ENCODE measurements around the gene MSL1. TPM values are rescaled to one million over a fixed set of nuclear protein-coding genes. Genes with fewer than 3 reads are reported as not detected.
A peak's percentile ranks its signal among the peaks of the same experiment; 100 is the strongest.

The MSL1 gene
- total and polyA plus RNA-seq, 8 donors: 29.3 to 322 (median 68.4) TPM

GRCh38 chr17:40097931-40098845 is 23.6 kb upstream of the MSL1 start:
- Histone ChIP-seq H3K27ac (peak overlapping the region; percentile 91 to 98 (median 97)), H3K36me3 (peaks cover 35 to 43% (median 42%) of the 10 kb centered on the region in 4 donors), H3K9me3 (no peaks in the 10 kb centered on the region), H3K4me1 (peaks cover 81 to 90% (median 86%) of the 10 kb centered on the region in 4 donors), H3K4me3 (peak overlapping the region; percentile 64 to 82 (median 70)), H3K27me3 (no peaks in the 10 kb centered on the region)
- WGBS, 5 donors: 13 to 27% (median 16%) methylated on average over 6 to 9 of the region's 9 CpGs
- TF ChIP-seq POLR2AphosphoS5 (IDR thresholded peaks at IDR 0.05): peak; percentile 70 to 93 (median 73)
- TF ChIP-seq POLR2A (IDR thresholded peaks at IDR 0.05): no peak
- TF ChIP-seq, protein P1, sequence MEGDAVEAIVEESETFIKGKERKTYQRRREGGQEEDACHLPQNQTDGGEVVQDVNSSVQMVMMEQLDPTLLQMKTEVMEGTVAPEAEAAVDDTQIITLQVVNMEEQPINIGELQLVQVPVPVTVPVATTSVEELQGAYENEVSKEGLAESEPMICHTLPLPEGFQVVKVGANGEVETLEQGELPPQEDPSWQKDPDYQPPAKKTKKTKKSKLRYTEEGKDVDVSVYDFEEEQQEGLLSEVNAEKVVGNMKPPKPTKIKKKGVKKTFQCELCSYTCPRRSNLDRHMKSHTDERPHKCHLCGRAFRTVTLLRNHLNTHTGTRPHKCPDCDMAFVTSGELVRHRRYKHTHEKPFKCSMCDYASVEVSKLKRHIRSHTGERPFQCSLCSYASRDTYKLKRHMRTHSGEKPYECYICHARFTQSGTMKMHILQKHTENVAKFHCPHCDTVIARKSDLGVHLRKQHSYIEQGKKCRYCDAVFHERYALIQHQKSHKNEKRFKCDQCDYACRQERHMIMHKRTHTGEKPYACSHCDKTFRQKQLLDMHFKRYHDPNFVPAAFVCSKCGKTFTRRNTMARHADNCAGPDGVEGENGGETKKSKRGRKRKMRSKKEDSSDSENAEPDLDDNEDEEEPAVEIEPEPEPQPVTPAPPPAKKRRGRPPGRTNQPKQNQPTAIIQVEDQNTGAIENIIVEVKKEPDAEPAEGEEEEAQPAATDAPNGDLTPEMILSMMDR (IDR thresholded peaks at IDR 0.05): no peak
- TF ChIP-seq EP300 (IDR thresholded peaks at IDR 0.05): no peak
- peak; percentile 85 to 89 for DNase-seq
- intact Hi-C loops (cut with DNase I; ENCODE audit: low total_unique reads): no loop called here

DNA sequence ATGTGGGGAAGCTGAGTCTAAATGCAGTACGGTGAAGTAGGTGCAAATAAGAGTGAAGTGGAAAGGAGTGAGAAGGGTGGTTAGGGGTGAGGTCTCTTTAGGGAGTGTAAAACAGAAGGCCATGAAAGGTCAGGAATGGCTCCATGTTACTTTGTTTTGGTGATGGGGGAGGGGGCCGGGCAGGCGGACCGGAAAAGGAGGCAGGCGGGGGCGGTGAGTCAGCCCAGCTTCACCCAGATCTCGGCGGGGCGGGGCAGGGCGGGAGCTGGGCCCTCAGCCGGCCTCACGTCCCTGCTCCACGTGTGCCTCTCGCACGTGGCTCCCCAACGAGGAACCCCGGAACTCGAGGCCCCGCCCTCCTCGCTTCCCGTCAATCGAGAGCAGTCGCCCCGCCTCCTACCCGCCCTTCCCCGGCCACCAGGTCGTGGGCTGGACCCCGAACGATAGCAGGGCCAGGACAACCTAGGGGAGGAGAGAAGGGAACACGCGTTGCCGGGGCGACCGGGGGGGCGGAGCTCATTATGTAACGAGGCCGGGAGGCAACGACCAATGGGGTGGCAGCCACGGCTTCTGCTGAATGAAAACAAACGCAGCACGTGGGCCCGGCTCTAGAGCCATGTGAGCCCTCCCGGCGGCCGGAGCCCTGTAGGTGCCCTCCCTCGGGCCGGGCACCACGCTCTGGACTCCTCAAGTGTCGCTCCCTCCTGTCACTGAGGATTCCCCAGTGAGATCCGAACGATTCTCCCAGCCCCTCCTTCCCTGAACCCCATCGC is 22.7 kb upstream of the MSL1 start:
- intact Hi-C loops (cut with DNase I; ENCODE audit: low total_unique reads): no loop called here
- peak overlapping the region; percentile 64 to 82 (median 70) for H3K4me3 ChIP-seq
- TF ChIP-seq EP300 (IDR thresholded peaks at IDR 0.05) (peak; percentile 81), POLR2AphosphoS5 (IDR thresholded peaks at IDR 0.05) (peak; percentile 86 to 98 (median 89)), POLR2A (IDR thresholded peaks at IDR 0.05) (peak in 2 of 4 donors; percentile 59 to 88)
- TF ChIP-seq, protein P1 (IDR thresholded peaks at IDR 0.05): no peak

DNA sequence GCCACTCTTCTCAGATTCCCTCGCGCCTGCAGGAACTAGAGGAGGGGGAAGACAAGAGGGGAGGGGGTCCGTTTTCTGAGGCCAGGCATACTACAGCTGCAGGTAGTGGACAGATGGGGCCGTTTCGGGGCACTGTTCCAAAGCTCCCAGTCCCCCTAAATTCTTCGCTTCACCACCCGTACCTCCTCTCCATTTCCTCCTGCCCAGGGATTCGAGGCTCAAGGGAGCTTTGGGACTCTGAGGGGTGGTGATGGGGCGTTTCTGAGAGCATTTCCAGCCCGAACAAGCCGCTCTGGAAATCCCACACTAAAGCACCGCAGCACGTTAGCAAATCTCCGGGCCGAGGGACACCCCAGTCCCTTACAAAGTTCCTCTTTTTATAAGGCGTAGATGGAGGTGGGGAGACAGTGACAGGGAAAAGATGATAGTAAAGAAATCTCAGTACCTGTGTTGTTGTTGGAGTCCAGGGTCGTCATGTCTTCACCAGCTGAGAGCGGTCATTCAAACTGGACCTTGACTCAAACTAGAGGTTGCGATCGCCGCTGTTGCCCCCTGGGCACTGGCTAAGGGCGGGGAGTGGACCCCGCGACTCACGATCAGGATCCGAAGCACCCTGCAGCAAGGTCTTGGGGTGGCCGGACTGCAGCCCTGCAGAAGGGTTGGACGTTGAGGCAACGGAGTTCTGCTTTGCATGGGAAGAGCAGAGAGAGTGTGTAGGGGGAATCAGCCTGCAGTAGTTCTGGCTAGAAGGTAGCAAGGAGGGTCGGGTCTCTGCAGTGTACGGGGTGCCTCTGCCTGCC is 22.0 kb upstream of the MSL1 start:
- H3K4me1 ChIP-seq: peaks cover 81 to 90% (median 87%) of the 10 kb centered on the region in 4 donors
- peak overlapping the region; percentile 84 to 98 (median 97) for H3K27ac ChIP-seq
- H3K4me3 ChIP-seq: peak overlapping the region; percentile 64 to 82 (median 70)
- H3K36me3 ChIP-seq: peaks cover 20 to 26% (median 26%) of the 10 kb centered on the region in 4 donors
- H3K27me3 ChIP-seq: no peaks in the 10 kb centered on the region
- TF ChIP-seq POLR2A (IDR thresholded peaks at IDR 0.05) (no peak), POLR2AphosphoS5 (IDR thresholded peaks at IDR 0.05) (no peak), EP300 (IDR thresholded peaks at IDR 0.05) (no peak)
- TF ChIP-seq, protein P1 (IDR thresholded peaks at IDR 0.05): no peak
- H3K9me3 ChIP-seq: no peaks in the 10 kb centered on the region
- intact Hi-C loops (cut with DNase I; ENCODE audit: low total_unique reads): no loop called here
- 1 to 2% (median 2%) methylated on average over 29 to 31 of the region's 31 CpGs for WGBS, 5 donors
- no peak for DNase-seq

More for the DNA sequence above, 22.7 kb upstream of the MSL1 start:
- peak; percentile 98 to 100 for DNase-seq
- WGBS, 5 donors: 0 to 2% (median 1%) methylated on average over 34 to 52 of the region's 52 CpGs
- no peaks in the 10 kb centered on the region for H3K9me3 ChIP-seq
- H3K4me1 ChIP-seq: peaks cover 81 to 90% (median 87%) of the 10 kb centered on the region in 4 donors
- H3K36me3 ChIP-seq: peaks cover 28 to 34% (median 34%) of the 10 kb centered on the region in 4 donors
- no peaks in the 10 kb centered on the region for H3K27me3 ChIP-seq
- H3K27ac ChIP-seq: peak overlapping the region; percentile 91 to 98 (median 97)
